Small intestine (tissue), 16 donors: Measurements from ENCODE around the gene ADAMTS8. TPM values are rescaled to one million over a fixed set of nuclear protein-coding genes. Genes with fewer than 3 reads are reported as not detected.

Experiments
- DNase-seq, 2 donors: peaks; one replicate each; pipeline versions ENCODE4 v3.0.0 to v3.0.0-alpha.2; 2013
- FAIRE-seq: peaks from 2 replicates; lab custom pipeline; 2012; peaks lifted over from hg19 to GRCh38; lab: Jason Lieb, UNC
- H3K27ac ChIP-seq, 3 donors: one replicate each; pipeline ENCODE4 v1.5.1; 2013; ENCODE audit warnings: low read length in 2 of 3, mild to moderate bottlenecking in 2 of 3, control low read depth in 1 of 3, inconsistent platforms in 1 of 3, low read depth in 1 of 3, moderate library complexity in 1 of 3
- H3K27me3 ChIP-seq, 3 donors: one replicate each; pipeline ENCODE4 v1.6.1; 2013; ENCODE audit warnings: low read length in 3 of 3, inconsistent platforms in 1 of 3; ENCODE audit not compliant: control insufficient read depth in 3 of 3, insufficient read depth in 3 of 3
- H3K36me3 ChIP-seq, 3 donors: one replicate each; pipeline ENCODE4 v1.6.1; 2013; ENCODE audit warnings: low read length in 3 of 3, inconsistent platforms in 1 of 3, low read depth in 1 of 3, mild to moderate bottlenecking in 1 of 3, moderate library complexity in 1 of 3; ENCODE audit not compliant: control insufficient read depth in 3 of 3, insufficient read depth in 2 of 3
- H3K4me1 ChIP-seq, 3 donors: one replicate each; pipeline ENCODE4 v1.6.1; 2013; ENCODE audit warnings: low read length in 2 of 3, inconsistent platforms in 1 of 3, low read depth in 1 of 3, mild to moderate bottlenecking in 1 of 3, moderate library complexity in 1 of 3; ENCODE audit not compliant: control insufficient read depth in 3 of 3, insufficient read depth in 2 of 3
- H3K4me3 ChIP-seq, 3 donors: one replicate each; pipeline ENCODE4 v1.5.1; 2013; ENCODE audit warnings: low read length in 3 of 3, control low read depth in 1 of 3, inconsistent platforms in 1 of 3, low read depth in 1 of 3, mild to moderate bottlenecking in 1 of 3, moderate library complexity in 1 of 3
- H3K9me3 ChIP-seq, 2 donors: one replicate each; pipeline ENCODE4 v1.6.1; 2013; ENCODE audit warnings: low read depth in 1 of 2, low read length in 1 of 2; ENCODE audit not compliant: control insufficient read depth in 2 of 2, insufficient read depth in 1 of 2
- WGBS, 3 donors: extraction: QIAGEN DNeasy Blood & Tissue Kit; methylation state at CpG; one replicate each; pipeline ENCODE4 v1.1.7; 2013; 5-methylcytosine and 5-hydroxymethylcytosine counted together
- long read RNA-seq, 10 donors: transcript quantifications; one replicate each; lab custom pipeline, GENCODE V29; 2026
- polyA plus RNA-seq, 4 donors: library from polyadenylated mRNA; stranded (reverse) in 3 of 4; unstranded in 1 of 4; fragments of 200-250 nt in 3 of 4; fragments of 120-200 nt in 1 of 4; gene quantifications; one replicate each; pipeline versions ENCODE4 v1.2.1 to v1.2.3, GENCODE V29; 2013
- donor health status: healthy with polysubstance abuse.
- donor health status: control.
- donor health status: control.
- donor health status: Bipolar disorder and iron deficiency.
- donor health status: healthy.

ADAMTS8 gene, protein sequence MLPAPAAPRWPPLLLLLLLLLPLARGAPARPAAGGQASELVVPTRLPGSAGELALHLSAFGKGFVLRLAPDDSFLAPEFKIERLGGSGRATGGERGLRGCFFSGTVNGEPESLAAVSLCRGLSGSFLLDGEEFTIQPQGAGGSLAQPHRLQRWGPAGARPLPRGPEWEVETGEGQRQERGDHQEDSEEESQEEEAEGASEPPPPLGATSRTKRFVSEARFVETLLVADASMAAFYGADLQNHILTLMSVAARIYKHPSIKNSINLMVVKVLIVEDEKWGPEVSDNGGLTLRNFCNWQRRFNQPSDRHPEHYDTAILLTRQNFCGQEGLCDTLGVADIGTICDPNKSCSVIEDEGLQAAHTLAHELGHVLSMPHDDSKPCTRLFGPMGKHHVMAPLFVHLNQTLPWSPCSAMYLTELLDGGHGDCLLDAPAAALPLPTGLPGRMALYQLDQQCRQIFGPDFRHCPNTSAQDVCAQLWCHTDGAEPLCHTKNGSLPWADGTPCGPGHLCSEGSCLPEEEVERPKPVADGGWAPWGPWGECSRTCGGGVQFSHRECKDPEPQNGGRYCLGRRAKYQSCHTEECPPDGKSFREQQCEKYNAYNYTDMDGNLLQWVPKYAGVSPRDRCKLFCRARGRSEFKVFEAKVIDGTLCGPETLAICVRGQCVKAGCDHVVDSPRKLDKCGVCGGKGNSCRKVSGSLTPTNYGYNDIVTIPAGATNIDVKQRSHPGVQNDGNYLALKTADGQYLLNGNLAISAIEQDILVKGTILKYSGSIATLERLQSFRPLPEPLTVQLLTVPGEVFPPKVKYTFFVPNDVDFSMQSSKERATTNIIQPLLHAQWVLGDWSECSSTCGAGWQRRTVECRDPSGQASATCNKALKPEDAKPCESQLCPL
- 1 to 10 TPM in 1 of 4 donors, under 1 TPM in 1, not detected in 2; 0.95 to 1.9 TPM for polyA plus RNA-seq
- long read RNA-seq, donor 1: 0 reads
- long read RNA-seq, donor 2: 0 reads
- long read RNA-seq, donor 3: 0 reads
- long read RNA-seq, donor 4: 0 reads
- long read RNA-seq, donor 5: 0 reads
- long read RNA-seq, donor 6, partial matches to known transcripts: 0 of 1 reads
- long read RNA-seq, donor 6, other reads (novel, unspliced or antisense): 0 of 1 reads
- long read RNA-seq, donor 7: 0 reads
- long read RNA-seq, donor 8: 0 reads
- long read RNA-seq, donor 9: 0 reads
- long read RNA-seq, donor 10: 0 reads

DNA sequence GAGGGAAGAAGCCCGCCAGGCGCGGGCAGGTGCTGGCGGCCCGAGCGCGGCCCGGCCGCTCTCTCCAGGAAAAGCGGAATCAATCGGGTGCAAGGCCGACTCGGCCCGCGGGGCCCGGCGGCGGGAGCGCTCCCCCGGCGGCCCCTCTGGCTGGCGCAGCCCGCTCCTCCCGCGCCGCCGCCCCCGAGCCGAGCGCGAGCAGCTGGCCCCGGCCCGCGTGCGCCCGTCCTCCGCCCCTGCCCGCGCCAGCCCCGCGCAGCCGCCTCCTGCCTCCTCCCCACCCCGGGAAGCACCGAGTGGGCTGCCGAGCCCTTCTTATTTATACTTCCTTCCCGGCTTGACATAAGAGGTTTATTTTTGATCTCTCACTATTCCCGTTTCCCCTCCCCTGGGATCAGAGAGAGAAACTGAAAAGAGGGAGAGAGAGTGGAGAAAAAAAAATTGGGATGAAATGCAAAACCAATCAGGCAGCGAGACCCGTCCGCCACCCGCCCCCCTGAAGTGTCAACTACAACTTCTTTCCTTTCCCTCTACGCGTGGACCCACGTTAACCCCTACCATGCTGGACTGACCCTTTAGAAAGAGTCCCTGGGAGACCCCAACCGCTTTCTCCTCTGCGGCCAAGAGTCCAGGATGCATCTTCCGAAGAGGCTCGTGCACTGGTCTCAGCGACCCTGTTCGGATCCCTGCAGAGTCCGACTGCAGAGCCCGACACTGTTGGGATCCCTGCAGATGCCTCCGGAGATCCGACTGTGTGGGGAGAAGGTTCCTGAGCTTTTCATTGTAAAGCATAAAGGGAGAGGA, at the start of gene ADAMTS8:
TSS of gene ADAMTS8 (minus strand) at position 294 of the 804 bp plus-strand sequence. CDS start 323 bp downstream, outside the sequence.
- FAIRE-seq: no peak
- peak within 1 kb of the TSS in 2 of 3 donors; percentile 19 to 40 for H3K4me3 ChIP-seq

DNA sequence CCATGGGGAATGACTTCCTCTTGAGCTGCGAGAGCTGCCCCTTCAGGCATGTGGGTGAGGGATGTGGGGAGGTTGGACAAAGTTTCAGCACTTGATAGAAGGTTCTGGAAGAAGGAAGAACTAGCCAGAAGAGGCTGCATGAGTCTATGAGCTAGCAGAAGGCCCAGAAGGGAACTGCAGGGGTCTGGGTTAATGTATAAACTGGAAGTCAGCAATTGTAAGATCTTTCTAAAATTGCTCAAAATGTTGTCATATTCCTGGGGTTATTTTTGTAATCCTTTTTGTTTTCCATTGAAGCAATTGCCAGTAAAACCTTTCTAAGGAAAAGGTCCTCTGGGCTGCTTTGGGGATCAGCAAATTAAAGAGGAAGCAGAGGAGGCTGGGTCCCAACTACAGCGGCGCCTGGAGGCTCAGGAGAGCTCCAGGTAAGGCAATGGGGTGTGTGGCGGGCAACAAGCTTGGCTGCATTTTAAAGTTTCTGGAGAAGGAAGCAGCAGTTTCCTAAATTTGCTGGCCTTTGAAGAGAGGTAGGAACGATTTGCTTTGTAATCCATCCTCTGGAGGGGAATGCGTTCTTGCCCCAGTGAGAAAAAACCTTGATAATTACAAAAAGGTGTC, 49.3 kb upstream of the ADAMTS8 start:
- WGBS, 3 donors: 66 to 85% (median 78%) methylated on average over 6 of the region's 6 CpGs
- no peak overlapping the region for H3K4me3 ChIP-seq
- DNase-seq (peak in 1 of 2 donors; percentile 23), FAIRE-seq (no peak)
- peak overlapping the region in 1 of 3 donors; percentile 65 for H3K27ac ChIP-seq
- H3K36me3 ChIP-seq: peaks cover 0 to 32% (median 0%) of the 10 kb centered on the region in 3 donors
- peaks cover 0 to 14% (median 0%) of the 10 kb centered on the region in 3 donors for H3K4me1 ChIP-seq
- H3K27me3 ChIP-seq: no peaks in the 10 kb centered on the region
- H3K9me3 ChIP-seq: no peaks in the 10 kb centered on the region

More for the DNA sequence above, at the start of gene ADAMTS8:
- no peaks in the 10 kb centered on the region for H3K9me3 ChIP-seq
- H3K4me1 ChIP-seq: peaks cover 0 to 4% (median 0%) of the 10 kb centered on the region in 3 donors
- peak in 1 of 2 donors; percentile 36 for DNase-seq
- H3K27ac ChIP-seq: no peak within 1 kb of the TSS
- 3 to 6% (median 4%) methylated on average over 37 to 64 of the region's 64 CpGs for WGBS, 3 donors
- H3K36me3 ChIP-seq: no peaks in the 10 kb centered on the region
- peaks cover 15 to 64% (median 18%) of the 10 kb centered on the region in 3 donors for H3K27me3 ChIP-seq

DNA sequence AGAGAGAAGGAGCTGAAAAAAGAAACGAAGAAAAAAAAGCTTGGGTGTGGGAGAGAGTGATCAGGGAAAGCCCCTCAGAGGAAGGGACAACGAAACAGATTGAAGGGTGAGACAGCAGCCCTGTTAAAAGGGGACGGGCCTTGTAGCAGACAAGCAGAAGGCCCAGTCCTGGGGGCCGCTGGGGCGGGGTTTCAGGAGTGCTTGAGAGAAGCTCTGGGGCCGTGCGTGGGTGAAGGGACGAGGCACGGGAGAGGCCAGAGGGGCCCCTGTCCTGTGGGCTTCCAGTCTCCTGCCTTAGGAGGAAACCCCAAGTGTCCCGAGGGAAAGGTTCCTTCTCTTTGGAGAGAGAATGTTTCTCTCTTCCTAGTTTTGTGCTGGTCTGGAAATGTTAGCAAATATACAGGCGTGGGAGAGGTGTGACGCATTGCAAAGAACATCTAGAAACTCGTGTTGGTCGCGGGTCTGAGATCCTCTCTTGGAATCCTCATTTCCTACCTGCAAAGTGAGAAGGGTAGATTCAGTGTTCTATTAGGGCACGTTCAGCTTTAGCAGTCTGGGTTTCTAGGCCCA, 48.6 kb upstream of the ADAMTS8 start:
- WGBS, 3 donors: 86 to 90% (median 88%) methylated on average over 16 of the region's 16 CpGs
- Histone ChIP-seq H3K27ac (peak overlapping the region in 1 of 3 donors; percentile 24), H3K9me3 (no peaks in the 10 kb centered on the region), H3K4me3 (no peak overlapping the region), H3K27me3 (no peaks in the 10 kb centered on the region), H3K36me3 (peaks cover 0 to 38% (median 0%) of the 10 kb centered on the region in 3 donors), H3K4me1 (peaks cover 0 to 14% (median 0%) of the 10 kb centered on the region in 3 donors)
- no peak for DNase-seq
- FAIRE-seq: no peak

DNA sequence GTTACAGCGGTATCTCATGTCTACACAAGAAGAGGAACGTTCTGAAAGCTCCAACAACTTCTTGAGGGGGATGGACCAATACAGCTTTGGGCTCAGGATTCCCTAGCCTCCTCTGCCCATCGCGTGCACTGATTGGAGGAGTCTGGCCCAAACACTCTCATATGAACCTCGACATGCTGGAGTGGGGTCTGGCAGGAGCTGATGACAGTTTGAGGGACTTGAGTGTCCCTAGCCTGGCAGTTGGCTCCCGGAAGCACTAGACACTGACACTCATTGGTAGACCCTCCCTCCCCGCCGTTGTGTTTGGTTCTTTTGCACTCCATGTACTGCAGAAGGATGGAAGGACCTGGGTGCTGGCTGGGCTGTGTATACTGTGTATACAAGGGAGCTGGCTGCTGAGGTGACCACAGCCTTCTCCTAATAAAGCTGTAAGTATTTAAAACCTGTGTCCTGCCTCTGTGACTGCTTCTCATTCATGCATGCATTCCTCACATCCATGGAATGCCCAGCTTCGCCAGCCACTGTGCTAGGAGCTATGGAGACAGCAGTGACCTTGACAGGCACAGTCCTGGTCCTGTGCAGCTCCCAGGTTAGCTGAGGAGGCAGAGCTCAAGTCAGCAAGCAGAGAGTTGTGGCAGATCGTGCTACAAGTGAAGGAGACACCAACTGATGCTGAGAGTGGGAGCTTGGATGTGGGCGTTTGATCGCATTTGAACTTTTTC, 48.0 kb upstream of the ADAMTS8 start:
- FAIRE-seq (no peak), DNase-seq (no peak)
- H3K27ac ChIP-seq: no peak overlapping the region
- WGBS, 3 donors: 87 to 90% (median 88%) methylated on average over 12 of the region's 12 CpGs
- no peak overlapping the region for H3K4me3 ChIP-seq
- H3K9me3 ChIP-seq: no peaks in the 10 kb centered on the region
- H3K4me1 ChIP-seq: peaks cover 0 to 14% (median 0%) of the 10 kb centered on the region in 3 donors
- no peaks in the 10 kb centered on the region for H3K27me3 ChIP-seq
- peaks cover 0 to 42% (median 0%) of the 10 kb centered on the region in 3 donors for H3K36me3 ChIP-seq

DNA sequence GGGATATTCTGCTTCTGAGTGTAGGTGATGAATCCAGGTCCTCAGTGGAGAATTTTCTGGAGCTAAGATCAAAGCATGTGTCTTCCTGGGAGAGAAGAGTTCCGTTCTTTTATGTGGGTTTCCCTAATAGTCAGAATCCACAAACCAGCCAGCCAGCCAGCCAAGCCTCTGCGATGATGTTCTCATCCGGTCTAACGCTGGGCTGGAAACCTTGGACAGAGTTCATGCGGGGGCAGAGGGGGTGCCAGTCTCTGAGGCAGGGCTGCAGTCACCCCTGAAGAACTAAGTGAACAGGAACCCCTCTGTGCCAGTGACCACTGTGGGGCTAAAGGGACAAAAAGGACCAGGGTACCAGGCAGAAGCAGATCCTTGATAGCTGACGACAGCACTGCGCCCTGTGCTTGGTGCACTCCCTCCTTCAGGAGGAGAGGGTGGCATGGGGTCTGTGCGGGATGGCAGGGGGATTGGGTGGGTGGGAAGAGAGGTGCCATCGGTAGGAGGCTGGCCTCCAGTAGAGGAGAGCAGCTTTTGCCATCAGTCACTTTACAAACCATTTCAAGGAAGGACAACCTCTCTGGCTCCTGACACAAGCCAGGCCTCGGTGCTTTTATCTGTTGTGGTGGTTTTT, 47.1 kb upstream of the ADAMTS8 start:
- H3K27ac ChIP-seq: no peak overlapping the region
- no peaks in the 10 kb centered on the region for H3K9me3 ChIP-seq
- FAIRE-seq: no peak
- H3K27me3 ChIP-seq: no peaks in the 10 kb centered on the region
- peaks cover 0 to 14% (median 0%) of the 10 kb centered on the region in 3 donors for H3K4me1 ChIP-seq
- 90 to 93% (median 93%) methylated on average over 9 to 10 of the region's 10 CpGs for WGBS, 3 donors
- DNase-seq: no peak
- no peak overlapping the region for H3K4me3 ChIP-seq
- peaks cover 0 to 50% (median 0%) of the 10 kb centered on the region in 3 donors for H3K36me3 ChIP-seq

DNA sequence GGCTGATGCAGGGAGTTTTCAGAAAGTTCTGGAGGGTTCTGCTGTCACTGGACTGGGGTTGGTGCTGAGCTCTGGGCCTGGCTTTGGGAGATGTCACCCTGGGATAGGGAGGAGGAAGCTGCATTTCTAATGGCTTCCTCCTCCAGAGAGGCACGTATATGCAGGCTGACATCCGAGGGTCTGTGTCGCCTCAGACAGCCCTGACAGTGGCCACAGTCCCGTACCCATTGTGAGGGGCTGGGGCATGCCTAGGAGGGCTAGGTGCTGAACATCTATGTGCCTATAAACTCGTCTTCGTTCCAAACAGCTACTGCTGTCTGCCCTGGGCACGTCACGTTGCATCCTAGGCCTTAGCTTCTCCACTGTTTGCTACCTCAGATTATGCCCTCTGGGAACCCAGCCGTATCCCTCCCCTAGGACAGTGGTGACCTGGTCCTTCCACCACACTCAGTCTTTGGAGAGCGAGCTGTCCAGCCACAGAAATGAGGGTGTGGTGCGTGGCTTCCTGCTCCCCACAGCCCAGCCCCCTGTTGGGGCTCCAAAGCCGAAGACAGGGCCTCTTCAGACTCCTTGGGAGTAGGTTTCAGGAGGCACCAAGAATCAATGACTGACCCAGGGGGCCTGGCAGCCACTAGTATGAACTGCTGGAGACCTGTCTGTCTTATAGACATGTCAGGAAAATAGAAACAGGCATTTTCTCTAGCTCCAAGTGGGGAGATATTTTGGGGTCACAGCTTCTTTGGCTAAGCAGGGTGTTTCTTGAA, 46.4 kb upstream of the ADAMTS8 start:
- no peaks in the 10 kb centered on the region for H3K9me3 ChIP-seq
- no peak for FAIRE-seq
- no peak overlapping the region for H3K4me3 ChIP-seq
- peaks cover 0 to 51% (median 0%) of the 10 kb centered on the region in 3 donors for H3K36me3 ChIP-seq
- H3K4me1 ChIP-seq: peaks cover 0 to 14% (median 0%) of the 10 kb centered on the region in 3 donors
- no peaks in the 10 kb centered on the region for H3K27me3 ChIP-seq
- no peak overlapping the region for H3K27ac ChIP-seq
- no peak for DNase-seq
- 85 to 90% (median 87%) methylated on average over 12 of the region's 12 CpGs for WGBS, 3 donors
